ENCODE results near the gene ANGPTL4. TPM values are rescaled to one million over a fixed set of nuclear protein-coding genes. Genes with fewer than 3 reads are reported as not detected.
"Not testable (repeated sequence)": the region's sequence is repeated elsewhere in the genome, so short reads cannot be mapped to it uniquely, and the experiment has no call there.

The ANGPTL4 gene
- total RNA-seq, 1 donor from 2014 or later, result 7.1 TPM

GRCh38 chr19:8334458-8335342, 29.3 kb upstream of the ANGPTL4 start:
- peak in 1 of 2 donors; percentile 81 for DNase-seq (ENCODE audit: low read depth in 2 of 2)

- DNase-seq (ENCODE audit: low read depth in 2 of 2), result no peak
These were observed 28.4 kb upstream of the ANGPTL4 start for GRCh38 chr19:8335343-8336071.

GRCh38 chr19:8336072-8336569, 27.8 kb upstream of the ANGPTL4 start:
- peak in 1 of 2 donors; percentile 72 for DNase-seq (ENCODE audit: low read depth in 2 of 2)

GRCh38 chr19:8336660-8337059, 27.3 kb upstream of the ANGPTL4 start:
- DNase-seq (ENCODE audit: low read depth in 2 of 2), result peak in 1 of 2 donors; percentile 53

GRCh38 chr19:8337728-8338127, 26.2 kb upstream of the ANGPTL4 start:
- DNase-seq (ENCODE audit: low read depth in 2 of 2), result no peak

GRCh38 chr19:8338835-8339234, 25.1 kb upstream of the ANGPTL4 start:
- DNase-seq (ENCODE audit: low read depth in 2 of 2), result no peak

GRCh38 chr19:8340341-8341096, 23.4 kb upstream of the ANGPTL4 start:
- peak; percentile 95 to 98 for DNase-seq (ENCODE audit: low read depth in 2 of 2)

- not testable (repeated sequence) for DNase-seq (ENCODE audit: low read depth in 2 of 2)
These were observed 22.5 kb upstream of the ANGPTL4 start for GRCh38 chr19:8341504-8341903.

GRCh38 chr19:8342316-8342683, 21.7 kb upstream of the ANGPTL4 start:
- no peak for DNase-seq (ENCODE audit: low read depth in 2 of 2)

- peak; percentile 99 for DNase-seq (ENCODE audit: low read depth in 2 of 2)
These were observed 21.1 kb upstream of the ANGPTL4 start, which contains the start of gene KANK3 for GRCh38 chr19:8342684-8343482. Gene KANK3, minus strand, starts transcription at chr19:8343262. Its CDS starts 5,434 bp downstream, at chr19:8337828.

- DNase-seq (ENCODE audit: low read depth in 2 of 2), result no peak
These were observed 20.5 kb upstream of the ANGPTL4 start for GRCh38 chr19:8343483-8343844.

- not testable (repeated sequence) for DNase-seq (ENCODE audit: low read depth in 2 of 2)
These were observed 14.2 kb upstream of the ANGPTL4 start for GRCh38 chr19:8349629-8350372.

- DNase-seq (ENCODE audit: low read depth in 2 of 2), result no peak
These were observed 11.7 kb upstream of the ANGPTL4 start for GRCh38 chr19:8352134-8352827.

GRCh38 chr19:8352845-8353244, 11.1 kb upstream of the ANGPTL4 start:
- not testable (repeated sequence) for DNase-seq (ENCODE audit: low read depth in 2 of 2)

GRCh38 chr19:8355631-8356402, 8.1 kb upstream of the ANGPTL4 start:
- DNase-seq (ENCODE audit: low read depth in 2 of 2), result peak; percentile 62 to 99

GRCh38 chr19:8357007-8357521, 6.9 kb upstream of the ANGPTL4 start:
- DNase-seq (ENCODE audit: low read depth in 2 of 2), result peak in 1 of 2 donors; percentile 63

- no peak for DNase-seq (ENCODE audit: low read depth in 2 of 2)
These were observed 5.0 kb upstream of the ANGPTL4 start for GRCh38 chr19:8358948-8359347.

GRCh38 chr19:8360196-8360595, 3.8 kb upstream of the ANGPTL4 start:
- no peak for DNase-seq (ENCODE audit: low read depth in 2 of 2)
